Dermis blood vessel endothelial cell (primary cell): ENCODE data around the gene SKI. TPM values are rescaled to one million over a fixed set of nuclear protein-coding genes. Genes with fewer than 3 reads are reported as not detected.

ENCODE experiments used
- DNase-seq: peaks from one replicate; pipeline ENCODE4 v3.0.0; 2010
- total RNA-seq: library from RNA; depleted of rRNA; stranded (reverse); fragments of >200 nt; gene quantifications from 2 replicates; pipeline ENCODE4 v1.2.3, GENCODE V29; 2014

Gene SKI
- total RNA-seq, 1 donor from 2014 or later: 26.7 TPM

GRCh38 chr1:2194898-2195673, 33.0 kb upstream of the SKI start:
- DNase-seq: peak; percentile 88

DNA sequence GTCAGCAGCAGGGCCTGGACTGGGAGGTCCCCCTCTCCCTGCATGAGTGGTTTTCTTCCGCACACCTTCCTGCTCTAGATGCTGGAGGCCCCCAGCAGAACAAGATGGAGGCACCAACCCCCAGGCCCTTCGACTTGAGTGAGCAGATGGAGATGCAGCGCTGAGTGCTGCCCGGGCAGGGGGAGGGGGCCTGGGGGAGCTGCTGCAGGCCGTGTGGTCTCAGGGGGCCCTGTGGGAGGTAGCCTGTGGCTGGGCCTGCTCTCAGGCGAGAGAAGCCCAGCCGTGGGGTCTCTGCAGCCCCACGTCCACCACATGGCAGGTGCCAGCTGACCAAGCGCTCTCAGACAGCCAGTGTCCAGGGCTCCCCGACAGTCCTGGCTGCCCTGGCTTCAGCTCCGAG, 32.3 kb upstream of the SKI start:
- no peak for DNase-seq

DNA sequence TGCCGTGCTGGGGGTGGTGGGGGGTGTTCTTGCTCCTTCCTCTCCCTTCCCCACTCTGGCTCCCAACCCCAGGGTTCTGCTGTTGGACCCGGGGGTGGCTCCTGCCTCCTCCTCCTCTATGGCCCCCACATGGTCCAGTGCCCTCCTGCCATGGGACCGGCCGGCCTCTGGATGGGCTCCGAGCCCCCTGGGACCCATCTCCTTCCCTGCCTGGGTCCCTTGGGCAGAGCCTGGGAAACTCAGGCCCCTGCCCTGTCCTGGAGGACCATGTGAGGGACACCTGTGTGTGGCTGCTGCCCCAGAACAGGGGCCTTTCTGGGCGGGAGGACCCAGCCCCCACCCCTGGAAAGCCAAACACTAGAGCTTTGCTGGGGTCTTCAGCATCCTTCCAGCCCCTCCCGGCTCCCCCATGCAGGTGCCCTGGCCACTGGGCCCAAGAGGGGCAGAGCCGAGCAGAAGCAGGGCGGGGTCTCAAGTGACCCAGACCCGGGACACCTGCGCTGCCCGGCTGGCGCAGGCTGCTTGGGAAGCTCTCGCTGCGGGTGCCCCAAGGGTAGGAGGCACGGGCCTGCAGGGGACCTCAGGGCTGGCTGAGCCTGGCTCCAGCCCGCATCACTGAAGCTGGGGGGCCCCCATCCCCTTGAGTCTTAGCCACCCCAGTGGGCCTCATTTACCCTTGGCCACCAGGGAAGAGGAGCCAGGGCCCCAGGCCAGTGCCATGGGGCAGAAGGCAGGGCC, 31.0 kb upstream of the SKI start:
- DNase-seq: no peak

- no peak for DNase-seq
Observed at GRCh38 chr1:2197707-2198165, 30.4 kb upstream of the SKI start.

DNA sequence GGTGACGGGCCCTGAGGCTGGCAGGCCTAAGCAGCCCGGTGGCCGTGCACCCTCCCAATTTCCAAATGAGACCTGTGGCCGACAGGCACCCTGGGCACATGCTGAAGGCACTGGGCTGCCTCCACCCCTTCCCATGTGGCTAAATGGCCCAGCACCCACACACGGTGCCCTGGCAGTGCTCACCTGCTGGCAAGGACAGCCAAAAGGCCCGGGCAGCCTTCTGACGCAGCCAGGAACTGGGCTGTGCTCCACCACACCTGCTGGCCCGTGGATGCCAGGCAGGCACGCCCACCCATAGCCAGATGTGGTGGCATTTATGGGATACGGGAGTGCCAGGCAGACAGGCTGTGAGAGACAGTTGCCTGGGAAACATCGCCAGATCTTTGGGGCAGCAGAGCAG, 29.5 kb upstream of the SKI start:
- no peak for DNase-seq

- peak; percentile 93 for DNase-seq
Observed at GRCh38 chr1:2199042-2199810, 28.9 kb upstream of the SKI start.

DNA sequence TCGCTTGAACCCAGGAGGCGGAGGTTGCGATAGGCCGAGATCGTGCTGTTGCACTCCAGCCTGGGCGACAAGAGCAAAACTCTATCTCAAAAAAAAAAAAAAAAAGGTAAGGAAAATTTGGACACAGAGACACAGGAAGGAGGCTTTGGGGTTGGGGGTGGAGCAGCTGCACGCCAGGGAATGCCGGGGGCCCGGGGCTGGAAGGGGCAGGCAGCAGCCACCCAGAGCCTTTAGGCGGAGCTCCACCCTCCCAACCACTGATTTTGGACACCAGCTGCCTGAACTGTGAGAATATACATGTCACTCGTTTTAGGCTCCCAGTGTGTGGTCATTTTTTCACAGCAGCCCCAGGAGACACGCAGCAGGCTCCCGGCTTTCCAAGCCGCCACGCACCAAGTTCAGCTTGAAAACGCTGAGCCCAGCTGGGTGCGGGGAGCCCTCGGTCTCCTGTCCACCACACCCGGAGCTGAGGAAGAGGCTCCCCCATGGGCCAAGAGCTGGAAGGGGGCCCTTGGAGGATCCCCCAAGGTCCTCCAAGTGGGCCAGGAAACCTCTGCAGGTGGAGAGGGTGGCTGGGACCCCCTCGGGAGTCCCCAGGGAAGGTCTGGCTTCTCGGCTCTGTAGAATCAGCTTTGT, 27.7 kb upstream of the SKI start:
- no peak for DNase-seq

DNA sequence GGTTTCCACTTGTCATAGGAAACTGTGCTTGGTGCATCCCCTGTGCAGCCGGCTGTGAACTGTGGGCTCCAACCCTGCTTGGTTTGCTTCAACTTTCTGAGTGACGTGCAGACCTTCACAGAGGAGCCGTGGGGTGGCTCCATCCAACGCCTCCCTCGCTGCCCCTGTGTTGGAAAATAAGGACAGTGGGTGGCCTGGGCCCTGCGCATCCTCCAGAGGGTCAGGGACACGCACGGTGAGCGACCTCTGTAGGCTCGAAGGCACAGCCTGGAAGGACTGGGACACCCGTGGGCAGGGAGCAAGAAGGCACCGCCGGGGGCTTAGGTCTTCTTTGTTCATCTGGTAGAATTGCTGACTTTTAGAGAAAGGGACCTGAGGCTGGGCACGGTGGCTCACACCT, 27.1 kb upstream of the SKI start:
- no peak for DNase-seq

- DNase-seq: no peak
Observed at GRCh38 chr1:2202008-2202575, 26.0 kb upstream of the SKI start.

DNA sequence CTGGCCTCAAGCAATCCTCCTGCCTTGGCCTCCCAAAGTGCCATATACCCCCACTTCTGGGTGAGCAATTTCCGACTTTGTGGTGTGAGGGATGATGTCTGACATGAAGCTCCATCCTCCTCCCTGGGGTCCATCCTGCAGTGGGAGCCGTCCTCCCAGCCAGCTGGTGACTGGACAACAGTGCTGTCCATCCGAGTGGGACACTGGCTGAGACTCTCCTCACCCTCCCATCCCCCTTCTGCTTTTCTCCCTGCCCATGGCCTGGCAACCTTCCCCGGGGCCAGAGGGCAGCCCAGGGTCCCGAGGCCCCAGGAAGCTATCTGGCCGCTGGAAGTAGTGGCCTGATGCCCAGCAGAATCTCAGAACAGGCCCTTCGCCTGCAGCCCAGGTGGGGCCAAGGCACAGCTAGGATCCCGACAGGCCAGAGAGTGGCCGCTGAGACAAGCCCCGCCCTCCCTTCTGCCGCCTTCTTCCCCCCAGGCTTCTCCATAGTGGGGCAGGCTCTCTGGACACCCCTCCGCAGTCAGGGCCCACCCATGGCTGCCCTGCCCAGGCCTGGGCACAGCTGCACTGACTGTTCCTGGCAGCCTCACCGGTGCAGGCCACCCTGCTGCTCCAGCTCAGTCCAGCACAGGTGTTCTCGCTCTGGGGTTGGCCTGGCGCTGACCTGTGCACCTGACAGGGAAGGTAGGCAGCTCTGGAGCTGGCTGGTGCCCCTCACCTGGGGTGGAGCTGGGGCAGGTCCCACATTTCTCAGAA, 25.1 kb upstream of the SKI start:
- DNase-seq: no peak

DNA sequence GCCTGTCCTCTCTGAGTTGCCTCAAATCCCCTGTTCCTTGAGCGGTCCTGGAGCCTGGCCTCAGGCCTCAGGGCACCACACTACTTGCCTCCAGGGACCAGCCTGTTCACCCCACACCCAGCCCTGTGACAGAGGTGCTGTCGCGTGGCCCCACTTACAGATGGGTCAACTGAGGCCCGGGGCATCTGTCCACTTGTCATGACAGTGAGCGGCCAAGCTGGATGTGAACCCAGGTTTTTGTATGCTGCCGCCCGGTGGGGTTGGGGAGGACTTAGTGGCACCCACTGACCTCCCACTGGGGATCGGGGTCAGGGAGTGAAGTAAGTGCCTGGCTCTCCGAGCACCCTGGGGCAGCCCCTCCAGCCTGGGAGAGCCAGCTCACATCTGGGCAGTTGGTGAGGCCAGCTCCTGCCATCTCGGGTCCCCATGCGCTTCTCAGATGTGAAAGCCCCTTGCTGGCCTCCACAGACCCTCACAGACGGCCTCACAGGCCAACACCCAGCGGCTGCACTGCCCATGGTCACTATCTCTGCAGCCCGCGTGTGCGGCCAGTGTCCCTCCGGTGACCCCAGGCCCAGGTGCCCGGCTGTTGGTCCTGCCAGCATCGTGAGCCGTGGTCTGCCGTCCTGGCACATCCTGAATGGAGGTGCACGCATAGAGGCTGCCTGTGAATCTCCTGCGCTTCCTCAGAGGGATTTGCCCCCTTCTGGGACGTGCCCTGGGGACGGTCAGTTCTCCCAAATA, 24.3 kb upstream of the SKI start:
- DNase-seq: no peak

- peak; percentile 86 for DNase-seq
Observed at GRCh38 chr1:2204415-2205190, 23.5 kb upstream of the SKI start.

- DNase-seq: peak; percentile 97
Observed at GRCh38 chr1:2205191-2205952, 22.7 kb upstream of the SKI start.

DNA sequence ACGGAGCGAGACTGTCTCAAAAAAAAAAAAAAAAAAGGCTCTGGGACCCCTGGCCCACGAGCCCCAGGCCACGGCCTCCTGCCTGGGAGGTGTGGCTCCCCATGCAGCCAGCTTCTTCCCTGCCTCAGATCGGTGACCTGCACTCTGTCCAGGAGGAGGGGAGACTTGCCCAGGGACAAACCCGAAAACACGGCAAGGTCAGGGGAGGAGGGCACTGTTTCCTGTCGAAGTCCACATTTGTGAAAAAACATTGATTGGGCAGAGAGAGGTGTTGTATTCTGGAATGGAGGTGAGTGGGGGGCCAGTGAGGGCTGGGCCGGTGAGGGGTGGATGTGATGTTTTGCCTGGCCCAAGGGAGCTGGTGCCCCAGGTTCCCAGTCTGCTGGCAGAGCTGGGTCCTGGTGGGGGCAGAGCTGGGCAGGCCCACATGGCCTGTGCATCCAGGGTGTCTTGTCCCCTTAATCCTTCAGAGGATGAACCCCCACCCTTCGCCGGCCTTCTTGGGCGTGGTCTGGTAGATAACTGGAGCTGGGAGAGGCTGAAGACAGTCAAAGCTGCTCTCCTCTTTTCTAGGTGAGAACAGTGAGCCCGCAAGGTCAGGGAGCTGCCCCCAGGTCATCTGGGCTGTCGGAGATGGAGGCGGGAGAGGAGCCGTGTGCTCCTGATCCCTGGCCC, 21.2 kb upstream of the SKI start:
- no peak for DNase-seq

GRCh38 chr1:2208309-2209239, 19.5 kb upstream of the SKI start:
- peak; percentile 48 for DNase-seq

- no peak for DNase-seq
Observed at GRCh38 chr1:2209400-2210083, 18.6 kb upstream of the SKI start.

DNA sequence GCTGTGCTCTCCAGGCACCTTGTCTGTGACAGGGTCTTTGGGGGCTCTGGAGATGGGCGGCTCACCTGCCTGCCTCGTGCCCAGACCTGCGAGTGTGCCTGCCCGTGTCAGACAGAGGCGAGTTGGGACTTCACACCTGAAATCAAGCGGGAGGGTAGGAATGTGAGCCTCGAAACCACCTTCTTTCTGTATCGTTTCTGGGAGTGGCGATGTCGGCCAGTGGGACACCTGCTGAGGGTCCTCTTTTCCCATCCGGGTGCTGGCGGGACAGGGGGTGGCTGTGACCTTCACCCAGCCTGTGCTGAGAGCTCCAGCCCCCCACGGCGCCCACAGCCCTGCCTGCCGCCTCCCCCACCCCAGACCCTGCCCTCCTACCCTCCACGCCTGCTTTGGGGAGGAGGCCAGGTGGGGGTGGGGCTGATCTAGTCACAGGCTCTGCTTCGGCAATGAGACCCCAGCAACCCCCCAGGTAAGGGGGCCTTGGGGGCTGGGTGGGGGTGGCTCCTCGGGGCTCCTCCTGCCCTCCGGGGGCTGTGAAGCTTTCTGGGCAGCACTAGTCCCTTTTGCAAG, 17.9 kb upstream of the SKI start:
- no peak for DNase-seq
